ENCODE results near the gene LMAN1L.

- no peak for TF ChIP-seq CTCF (IDR thresholded peaks at IDR 0.05)
- TF ChIP-seq POLR2A (IDR thresholded peaks at IDR 0.05; ENCODE audit: low read depth) = no peak
- no peak for TF ChIP-seq EP300 (IDR thresholded peaks at IDR 0.05)
- no peak for TF ChIP-seq POLR2AphosphoS5 (IDR thresholded peaks at IDR 0.05)
These were observed 37.8 kb downstream of the LMAN1L start for GRCh38 chr15:74850393-74850792.
